Panc1 (cell line): ENCODE measurements around the gene ATIC. TPM values are rescaled to one million over a fixed set of nuclear protein-coding genes. Genes with fewer than 3 reads are reported as not detected.

Experiments
- ATAC-seq: fragments of 200-7000 bp; cut with Tn5 transposase; 2 replicates; pipeline ENCODE4 v1.9.1; 2020; ENCODE audit warnings: mild to moderate bottlenecking, moderate library complexity
- BruUV-seq: library from RNA; stranded (reverse); fragments of 400-500 nt; replicated peaks from 2 replicates; lab custom pipeline; 2021; lab: Mats Ljungman, UMichigan
- CTCF ChIA-PET: fragments of 300-600 bp; sonication (Branson Sonifier 250); formaldehyde crosslinking; loops from one replicate; lab custom pipeline; 2022; ENCODE audit warnings: antibody characterized with exemption; lab: Charles Lee
- POLR2A ChIA-PET: fragments of 300-600 bp; sonication (Branson Sonifier 250); formaldehyde crosslinking; loops from one replicate; lab custom pipeline; 2022; ENCODE audit warnings: antibody characterized with exemption; lab: Charles Lee
- DNase-seq: peaks from one replicate; pipeline ENCODE4 v3.0.0-alpha.2; 2010; ENCODE audit warnings: low read depth, low spot score
- H3K27ac ChIP-seq: 2 replicates; pipeline ENCODE4 v1.5.1; 2011; ENCODE audit warnings: mild to moderate bottlenecking, low read length, inconsistent platforms
- H3K27me3 ChIP-seq: fragments of 200-500 bp; sonication (Bioruptor generic); 2 replicates; pipeline ENCODE4 v1.6.0; 2014; ENCODE audit warnings: low read length, inconsistent platforms; ENCODE audit not compliant: control insufficient read depth, insufficient read depth
- H3K36me3 ChIP-seq: fragments of 200-500 bp; sonication (Bioruptor generic); 2 replicates; pipeline ENCODE4 v1.5.1; 2014; ENCODE audit warnings: inconsistent platforms, mild to moderate bottlenecking, low read length, moderate library complexity; ENCODE audit not compliant: control insufficient read depth, insufficient read depth
- H3K4me1 ChIP-seq: 2 replicates; pipeline ENCODE4 v1.5.1; 2011; ENCODE audit warnings: inconsistent platforms, mild to moderate bottlenecking, low read length, moderate library complexity; ENCODE audit not compliant: control insufficient read depth, insufficient read depth
- H3K4me3 ChIP-seq, 2 experiments: 2 replicates each; pipeline ENCODE4 v1.5.1; 2011 to 2012; ENCODE audit warnings: low read depth in 2 of 2, low read length in 2 of 2, mild to moderate bottlenecking in 2 of 2, inconsistent platforms in 1 of 2, moderate library complexity in 1 of 2
- H3K9me3 ChIP-seq: fragments of 200-500 bp; sonication (Bioruptor generic); 2 replicates; pipeline ENCODE4 v1.5.1; 2014; ENCODE audit warnings: low read depth, mild to moderate bottlenecking, inconsistent platforms, low read length, moderate library complexity; ENCODE audit not compliant: control insufficient read depth, insufficient read depth
- POLR2AphosphoS5 ChIP-seq: IDR thresholded peaks from 2 replicates; pipeline ENCODE4 v1.6.1; 2012; ENCODE audit warnings: mild to moderate bottlenecking, low read depth, low read length, moderate library complexity
- SIN3A ChIP-seq: IDR thresholded peaks from 2 replicates; pipeline ENCODE4 v1.6.1; 2012; ENCODE audit warnings: low read depth, mild to moderate bottlenecking, low read length, moderate library complexity, borderline replicate concordance; ENCODE audit not compliant: insufficient read depth
- TCF7L2 ChIP-seq: IDR thresholded peaks from 2 replicates; pipeline ENCODE4 v1.6.1; 2011; ENCODE audit warnings: mild to moderate bottlenecking, low read depth, low read length, inconsistent platforms
- in situ Hi-C: cut with HindIII; loops from 2 replicates; pipeline ENCODE4 v1.10.0; 2016; ENCODE audit warnings: low sequenced_read_pairs, low pct_unique_long_range_greater_than_20kb
- intact Hi-C: fragments of 100-400 bp; cut with micrococcal nuclease; formaldehyde crosslinking; loops from one replicate; pipeline ENCODE4 v1.10.0; 2022; ENCODE audit not compliant: unreplicated experiment
- total RNA-seq: library from RNA; stranded (reverse); gene quantifications from one replicate; pipeline ENCODE4 v1.2.1, GENCODE V29; 2021; ENCODE audit not compliant: unreplicated experiment
- TF ChIP-seq, protein P1 (sequence below): fragments of 450-650 bp; IDR thresholded peaks from 2 replicates; pipeline ENCODE4 v1.5.1; 2017; ENCODE audit warnings: mild to moderate bottlenecking
- TF ChIP-seq, protein P2 (sequence below), 2 experiments: IDR thresholded peaks; 2 replicates each; pipeline ENCODE4 v1.6.1; 2011 to 2012; ENCODE audit warnings: low read depth in 2 of 2, control low read depth in 1 of 2, low read length in 1 of 2, mild to moderate bottlenecking in 1 of 2, moderate library complexity in 1 of 2; ENCODE audit not compliant: insufficient read depth in 1 of 2

ATIC gene
- total RNA-seq, 1 experiment from 2014 or later: 223 TPM

DNA sequence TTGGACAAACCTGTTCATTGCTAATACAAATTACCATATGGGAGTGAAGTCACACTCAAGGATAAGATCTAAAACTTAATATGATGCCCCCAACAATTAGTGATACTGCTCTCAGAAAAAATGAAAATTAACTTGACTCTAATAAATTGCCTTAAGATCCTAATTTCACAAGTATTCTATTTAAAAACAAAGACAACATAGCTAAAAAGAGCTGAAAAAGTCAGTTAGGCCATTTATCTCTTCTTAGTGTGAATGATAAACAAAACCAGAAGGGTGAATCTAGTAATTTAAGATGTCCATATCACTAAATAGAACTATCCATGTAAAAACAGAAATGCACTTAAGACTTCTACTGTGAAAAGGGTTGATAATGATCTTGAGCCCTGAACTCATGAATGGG lies 70.6 kb downstream of the ATIC start:
- H3K9me3 ChIP-seq: no peaks in the 10 kb centered on the region
- ATAC-seq (no peak), DNase-seq (no peak)
- ChIA-PET POLR2A (no interaction called here), CTCF (no interaction called here)
- no peaks in the 10 kb centered on the region for H3K27me3 ChIP-seq
- H3K4me1 ChIP-seq: no peaks in the 10 kb centered on the region
- intact Hi-C loops (no loop called here), in situ Hi-C loops (no loop called here)
- TF ChIP-seq SIN3A (no peak), POLR2AphosphoS5 (no peak), TCF7L2 (no peak)
- TF ChIP-seq, protein P1, sequence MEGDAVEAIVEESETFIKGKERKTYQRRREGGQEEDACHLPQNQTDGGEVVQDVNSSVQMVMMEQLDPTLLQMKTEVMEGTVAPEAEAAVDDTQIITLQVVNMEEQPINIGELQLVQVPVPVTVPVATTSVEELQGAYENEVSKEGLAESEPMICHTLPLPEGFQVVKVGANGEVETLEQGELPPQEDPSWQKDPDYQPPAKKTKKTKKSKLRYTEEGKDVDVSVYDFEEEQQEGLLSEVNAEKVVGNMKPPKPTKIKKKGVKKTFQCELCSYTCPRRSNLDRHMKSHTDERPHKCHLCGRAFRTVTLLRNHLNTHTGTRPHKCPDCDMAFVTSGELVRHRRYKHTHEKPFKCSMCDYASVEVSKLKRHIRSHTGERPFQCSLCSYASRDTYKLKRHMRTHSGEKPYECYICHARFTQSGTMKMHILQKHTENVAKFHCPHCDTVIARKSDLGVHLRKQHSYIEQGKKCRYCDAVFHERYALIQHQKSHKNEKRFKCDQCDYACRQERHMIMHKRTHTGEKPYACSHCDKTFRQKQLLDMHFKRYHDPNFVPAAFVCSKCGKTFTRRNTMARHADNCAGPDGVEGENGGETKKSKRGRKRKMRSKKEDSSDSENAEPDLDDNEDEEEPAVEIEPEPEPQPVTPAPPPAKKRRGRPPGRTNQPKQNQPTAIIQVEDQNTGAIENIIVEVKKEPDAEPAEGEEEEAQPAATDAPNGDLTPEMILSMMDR: no peak
- TF ChIP-seq, protein P2, sequence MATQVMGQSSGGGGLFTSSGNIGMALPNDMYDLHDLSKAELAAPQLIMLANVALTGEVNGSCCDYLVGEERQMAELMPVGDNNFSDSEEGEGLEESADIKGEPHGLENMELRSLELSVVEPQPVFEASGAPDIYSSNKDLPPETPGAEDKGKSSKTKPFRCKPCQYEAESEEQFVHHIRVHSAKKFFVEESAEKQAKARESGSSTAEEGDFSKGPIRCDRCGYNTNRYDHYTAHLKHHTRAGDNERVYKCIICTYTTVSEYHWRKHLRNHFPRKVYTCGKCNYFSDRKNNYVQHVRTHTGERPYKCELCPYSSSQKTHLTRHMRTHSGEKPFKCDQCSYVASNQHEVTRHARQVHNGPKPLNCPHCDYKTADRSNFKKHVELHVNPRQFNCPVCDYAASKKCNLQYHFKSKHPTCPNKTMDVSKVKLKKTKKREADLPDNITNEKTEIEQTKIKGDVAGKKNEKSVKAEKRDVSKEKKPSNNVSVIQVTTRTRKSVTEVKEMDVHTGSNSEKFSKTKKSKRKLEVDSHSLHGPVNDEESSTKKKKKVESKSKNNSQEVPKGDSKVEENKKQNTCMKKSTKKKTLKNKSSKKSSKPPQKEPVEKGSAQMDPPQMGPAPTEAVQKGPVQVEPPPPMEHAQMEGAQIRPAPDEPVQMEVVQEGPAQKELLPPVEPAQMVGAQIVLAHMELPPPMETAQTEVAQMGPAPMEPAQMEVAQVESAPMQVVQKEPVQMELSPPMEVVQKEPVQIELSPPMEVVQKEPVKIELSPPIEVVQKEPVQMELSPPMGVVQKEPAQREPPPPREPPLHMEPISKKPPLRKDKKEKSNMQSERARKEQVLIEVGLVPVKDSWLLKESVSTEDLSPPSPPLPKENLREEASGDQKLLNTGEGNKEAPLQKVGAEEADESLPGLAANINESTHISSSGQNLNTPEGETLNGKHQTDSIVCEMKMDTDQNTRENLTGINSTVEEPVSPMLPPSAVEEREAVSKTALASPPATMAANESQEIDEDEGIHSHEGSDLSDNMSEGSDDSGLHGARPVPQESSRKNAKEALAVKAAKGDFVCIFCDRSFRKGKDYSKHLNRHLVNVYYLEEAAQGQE (IDR thresholded peaks at IDR 0.05; ENCODE audit: insufficient read depth in 1 of 2, low read depth in 2 of 2, low read length in 1 of 2): no peak
- no peaks in the 10 kb centered on the region for H3K36me3 ChIP-seq
- no peak overlapping the region for H3K4me3 ChIP-seq
- BruUV-seq: no TSS peak
- no peak overlapping the region for H3K27ac ChIP-seq

DNA sequence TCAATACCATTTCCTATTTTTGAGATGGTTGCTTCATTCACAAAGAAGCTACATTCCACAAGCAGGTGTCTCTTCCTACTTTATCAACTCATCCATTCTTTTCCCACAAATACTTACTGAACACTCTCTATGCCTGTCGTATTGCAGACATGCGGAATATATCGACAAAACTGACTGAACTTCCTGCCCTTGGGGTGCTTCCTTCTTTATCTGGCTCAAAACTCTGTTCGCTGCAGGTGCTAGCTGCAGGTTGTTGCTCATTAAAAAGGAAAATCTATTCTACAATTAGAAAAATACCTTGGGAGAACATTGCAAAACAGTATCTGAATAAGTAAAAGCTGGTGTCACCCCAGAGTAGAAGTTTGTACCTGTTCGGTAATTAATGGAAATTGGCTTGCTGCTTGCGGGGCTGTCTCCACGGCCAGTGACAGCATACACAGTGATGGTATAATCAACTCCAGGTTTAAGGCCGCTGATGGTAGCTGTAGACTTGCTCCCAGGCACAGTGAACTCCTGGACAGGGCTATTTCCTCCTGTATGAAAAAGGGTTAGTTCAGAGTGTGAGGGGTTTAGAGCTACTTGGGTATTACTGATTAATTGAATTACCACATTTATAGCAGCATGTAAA lies 71.9 kb downstream of the ATIC start:
- ATAC-seq: no peak
- H3K36me3 ChIP-seq: no peaks in the 10 kb centered on the region
- in situ Hi-C loops (no loop called here), intact Hi-C loops (no loop called here)
- H3K4me3 ChIP-seq: no peak overlapping the region
- ChIA-PET CTCF (no interaction called here), POLR2A (interaction anchor here (0.6 kb wide), 1 partner anchor 40 kb away, joined by 3 read pairs; no protein-coding TSS in a partner anchor)
- H3K27ac ChIP-seq: no peak overlapping the region
- H3K4me1 ChIP-seq: no peaks in the 10 kb centered on the region
- TF ChIP-seq, protein P1: no peak
- no peak for TF ChIP-seq SIN3A
- no peak for TF ChIP-seq POLR2AphosphoS5
- TF ChIP-seq, protein P2 (IDR thresholded peaks at IDR 0.05; ENCODE audit: insufficient read depth in 1 of 2, low read depth in 2 of 2, low read length in 1 of 2): no peak
- TF ChIP-seq TCF7L2: no peak
- no peaks in the 10 kb centered on the region for H3K27me3 ChIP-seq
- no TSS peak for BruUV-seq
- no peaks in the 10 kb centered on the region for H3K9me3 ChIP-seq
- no peak for DNase-seq
